ENCODE measurements around the gene SH3BP2.
A peak's percentile ranks its signal among the peaks of the same experiment; 100 is the strongest.

Gene SH3BP2

GRCh38 chr4:2882341-2882740 lies 89.5 kb downstream of the SH3BP2 start:
- no peak for DNase-seq

DNA sequence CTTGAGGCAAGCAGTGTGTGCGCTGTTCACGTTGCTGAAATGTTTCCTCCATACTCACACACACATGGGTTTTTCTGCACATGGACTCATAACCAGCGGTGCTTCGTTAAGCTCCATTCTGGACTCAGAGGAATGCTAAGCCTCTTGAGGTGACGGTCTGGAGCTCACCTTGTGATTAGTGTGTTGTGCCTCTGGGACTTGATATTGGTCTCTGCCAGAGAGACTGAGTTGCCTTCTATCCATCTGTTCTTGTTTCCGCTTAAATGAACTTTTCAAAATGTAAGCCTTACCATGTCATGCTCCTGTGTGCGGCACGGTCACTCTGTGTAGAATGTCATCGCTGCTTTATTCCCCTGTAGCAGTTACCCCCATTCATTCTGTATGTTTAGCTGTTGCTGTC lies 93.3 kb downstream of the SH3BP2 start:
- DNase-seq = peak; percentile 82

DNA sequence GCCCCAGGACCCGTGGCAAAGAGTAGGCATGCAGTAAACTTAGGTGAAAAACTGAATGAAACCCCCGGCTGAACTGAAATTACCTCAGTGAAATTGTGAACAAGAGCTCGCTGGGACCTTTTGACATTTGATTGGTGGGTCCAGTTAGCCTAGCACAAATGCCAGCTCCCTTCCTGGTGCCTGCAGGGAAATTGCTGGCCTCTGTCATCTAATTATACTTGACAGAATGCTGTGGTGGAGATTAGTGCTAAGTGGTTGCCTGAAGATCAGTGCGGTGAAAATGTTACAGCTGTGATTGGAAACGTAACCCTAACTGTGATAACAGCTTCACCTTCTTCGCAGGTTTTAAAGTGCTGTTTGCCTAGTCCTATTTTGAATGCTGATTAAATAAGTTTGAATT lies 93.7 kb downstream of the SH3BP2 start:
- DNase-seq = peak; percentile 72

DNA sequence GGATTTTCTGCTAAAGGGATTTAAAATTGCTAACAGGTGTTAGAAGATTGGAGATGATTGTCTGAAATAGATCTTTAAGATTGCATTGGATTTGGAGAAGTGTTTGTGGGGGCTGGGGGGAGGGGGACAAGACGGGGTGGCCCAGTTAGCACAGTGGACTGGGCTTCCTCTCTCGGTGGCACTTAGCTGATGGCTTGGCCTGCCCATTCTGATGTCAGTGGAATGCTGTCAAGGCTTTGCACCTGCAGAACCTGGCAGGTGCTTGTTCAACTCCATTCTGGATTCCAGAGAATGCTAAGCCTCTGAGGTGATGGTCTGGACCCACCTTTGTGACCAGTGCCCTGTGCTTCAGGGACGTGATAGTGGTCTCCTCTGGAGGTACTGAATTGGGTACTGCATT lies 94.5 kb downstream of the SH3BP2 start:
- DNase-seq = peak; percentile 80

- DNase-seq = peak; percentile 29
These were observed 96.0 kb downstream of the SH3BP2 start for GRCh38 chr4:2888886-2889285.

Measured in NCI-H524 treated with DMSO at 0.1 percent for 48 hours (cell line).